Keratinocyte (primary cell): ENCODE results near the gene LIN52. TPM values are rescaled to one million over a fixed set of nuclear protein-coding genes. Genes with fewer than 3 reads are reported as not detected.

ENCODE experiments used
- DNase-seq: peaks from one replicate; pipeline ENCODE4 v3.0.0-alpha.2; 2011; ENCODE audit warnings: low read depth, missing footprints, low spot score
- FAIRE-seq: peaks from 2 replicates; lab custom pipeline; 2011; peaks lifted over from hg19 to GRCh38; lab: Jason Lieb, UNC
- H2AFZ ChIP-seq: 2 replicates; pipeline ENCODE4 v1.6.0; 2012; ENCODE audit warnings: low read length, control low read depth, inconsistent platforms; ENCODE audit not compliant: control insufficient read depth
- H3K27ac ChIP-seq: 2 replicates; pipeline ENCODE4 v1.5.1; 2011; ENCODE audit warnings: low read length; ENCODE audit not compliant: control insufficient read depth, insufficient read depth
- H3K27me3 ChIP-seq: 3 replicates; pipeline ENCODE4 v1.6.0; 2011; ENCODE audit warnings: low read length; ENCODE audit not compliant: control insufficient read depth, insufficient read depth; ENCODE audit errors: extremely low read depth
- H3K36me3 ChIP-seq, 2 experiments: 2 replicates in 1 of 2; 3 replicates in 1 of 2; pipeline ENCODE4 v1.5.1; 2011; ENCODE audit warnings: low read length in 2 of 2, mild to moderate bottlenecking in 1 of 2; ENCODE audit not compliant: control insufficient read depth in 2 of 2, insufficient read depth in 2 of 2; ENCODE audit errors: extremely low read depth in 1 of 2
- H3K4me1 ChIP-seq: 3 replicates; pipeline ENCODE4 v1.5.1; 2011; ENCODE audit warnings: low read length; ENCODE audit not compliant: control insufficient read depth, insufficient read depth; ENCODE audit errors: extremely low read depth
- H3K4me2 ChIP-seq: 3 replicates; pipeline ENCODE4 v1.6.0; 2011; ENCODE audit warnings: low read depth, low read length; ENCODE audit not compliant: control insufficient read depth, insufficient read depth; ENCODE audit errors: extremely low read depth
- H3K4me3 ChIP-seq, 3 experiments: fragments of 200-600 bp in 1 of 3; sonication (generic) in 1 of 3; 2 replicates in 2 of 3; 3 replicates in 1 of 3; pipeline ENCODE4 v1.5.1; 2011 to 2016; ENCODE audit warnings: low read length in 3 of 3, mild to moderate bottlenecking in 3 of 3, control low read depth in 2 of 3, inconsistent platforms in 1 of 3, low read depth in 1 of 3, mixed read lengths in 1 of 3, mixed run types in 1 of 3, moderate library complexity in 1 of 3; ENCODE audit not compliant: control insufficient read depth in 2 of 3, insufficient read depth in 2 of 3; ENCODE audit errors: extremely low read depth in 1 of 3
- H3K79me2 ChIP-seq: 2 replicates; pipeline ENCODE4 v1.6.0; 2012; ENCODE audit warnings: low read length; ENCODE audit not compliant: control insufficient read depth, insufficient read depth
- H3K9ac ChIP-seq: 3 replicates; pipeline ENCODE4 v1.6.0; 2011; ENCODE audit warnings: low read length; ENCODE audit not compliant: control insufficient read depth, insufficient read depth; ENCODE audit errors: extremely low read depth
- H3K9me1 ChIP-seq: 3 replicates; pipeline ENCODE4 v1.6.0; 2011; ENCODE audit warnings: low read length; ENCODE audit not compliant: control insufficient read depth, insufficient read depth; ENCODE audit errors: extremely low read depth
- H3K9me3 ChIP-seq: 2 replicates; pipeline ENCODE4 v1.5.1; 2012; ENCODE audit warnings: low read depth, low read length; ENCODE audit not compliant: control insufficient read depth
- H4K20me1 ChIP-seq: 3 replicates; pipeline ENCODE4 v1.6.0; 2011; ENCODE audit warnings: low read length; ENCODE audit not compliant: control insufficient read depth, insufficient read depth; ENCODE audit errors: extremely low read depth
- EZH2 ChIP-seq: IDR thresholded peaks from one replicate; pipeline ENCODE4 v1.6.1; 2012; ENCODE audit warnings: inconsistent platforms, mild to moderate bottlenecking, low read length, moderate library complexity
- dilution Hi-C: fragments of 300-500 bp; cut with MboI; formaldehyde crosslinking; loops from one replicate; pipeline ENCODE4 v1.7.0; 2020; ENCODE audit warnings: low sequenced_read_pairs; ENCODE audit not compliant: extremely low pct_ligation_motif_present
- polyA plus RNA-seq, 5 experiments: library from polyadenylated mRNA; depleted of rRNA in 3 of 5; stranded (reverse) in 3 of 5; stranded (forward) in 1 of 5; unstranded in 1 of 5; fragments of >200 nt; gene quantifications; 1 replicate in 1 of 5; 2 replicates in 3 of 5; 3 replicates in 1 of 5; pipeline versions ENCODE4 v1.2.1 to v1.2.3, GENCODE V29; 2011 to 2012; ENCODE audit warnings: missing spikeins in 2 of 5, low read depth in 1 of 5, low replicate concordance in 1 of 5
- TF ChIP-seq, protein P1 (sequence below), 3 experiments: IDR thresholded peaks in 1 of 3; conservative IDR thresholded peaks in 1 of 3; optimal IDR thresholded peaks in 1 of 3; 2 replicates in 2 of 3; 3 replicates in 1 of 3; pipeline versions ENCODE3 to v1.5.1; 2011; ENCODE audit warnings: low read length in 3 of 3, mild to moderate bottlenecking in 3 of 3, moderate library complexity in 2 of 3, control low read depth in 1 of 3, inconsistent platforms in 1 of 3; ENCODE audit not compliant: insufficient read depth in 2 of 3; ENCODE audit errors: extremely low read depth in 1 of 3

The LIN52 gene
- polyA plus RNA-seq, 1 donor (not counting 4 experiments of a cell fraction or from before 2014, with no cell fraction given): 6.8 TPM

DNA sequence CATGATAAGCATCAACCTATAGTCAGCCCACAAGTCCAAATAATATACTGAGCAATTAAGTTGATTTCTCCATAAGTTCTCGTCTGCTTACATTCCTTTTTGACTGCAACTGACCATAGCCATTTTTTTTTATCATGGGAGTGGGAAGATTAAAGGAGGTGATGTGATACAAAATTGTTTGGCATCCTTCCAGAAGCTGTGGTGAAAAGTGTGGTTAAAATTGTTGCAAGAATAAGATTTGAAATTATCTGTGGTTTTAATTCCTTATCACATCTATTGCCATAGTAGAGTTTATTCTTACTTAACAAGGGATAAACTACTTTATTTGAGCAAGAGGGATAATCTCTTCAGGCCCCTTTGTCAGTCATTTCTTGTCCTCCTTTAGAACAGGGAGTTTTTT, 50.7 kb downstream of the LIN52 start:
- H3K36me3 ChIP-seq: no peaks in the 10 kb centered on the region
- DNase-seq (no peak), FAIRE-seq (no peak)
- no peak overlapping the region for H3K4me3 ChIP-seq
- no peaks in the 10 kb centered on the region for H3K79me2 ChIP-seq
- H3K9me3 ChIP-seq: no peaks in the 10 kb centered on the region
- dilution Hi-C loops: no loop called here
- no peaks in the 10 kb centered on the region for H3K4me1 ChIP-seq
- no peak overlapping the region for H2AFZ ChIP-seq
- TF ChIP-seq, protein P1, sequence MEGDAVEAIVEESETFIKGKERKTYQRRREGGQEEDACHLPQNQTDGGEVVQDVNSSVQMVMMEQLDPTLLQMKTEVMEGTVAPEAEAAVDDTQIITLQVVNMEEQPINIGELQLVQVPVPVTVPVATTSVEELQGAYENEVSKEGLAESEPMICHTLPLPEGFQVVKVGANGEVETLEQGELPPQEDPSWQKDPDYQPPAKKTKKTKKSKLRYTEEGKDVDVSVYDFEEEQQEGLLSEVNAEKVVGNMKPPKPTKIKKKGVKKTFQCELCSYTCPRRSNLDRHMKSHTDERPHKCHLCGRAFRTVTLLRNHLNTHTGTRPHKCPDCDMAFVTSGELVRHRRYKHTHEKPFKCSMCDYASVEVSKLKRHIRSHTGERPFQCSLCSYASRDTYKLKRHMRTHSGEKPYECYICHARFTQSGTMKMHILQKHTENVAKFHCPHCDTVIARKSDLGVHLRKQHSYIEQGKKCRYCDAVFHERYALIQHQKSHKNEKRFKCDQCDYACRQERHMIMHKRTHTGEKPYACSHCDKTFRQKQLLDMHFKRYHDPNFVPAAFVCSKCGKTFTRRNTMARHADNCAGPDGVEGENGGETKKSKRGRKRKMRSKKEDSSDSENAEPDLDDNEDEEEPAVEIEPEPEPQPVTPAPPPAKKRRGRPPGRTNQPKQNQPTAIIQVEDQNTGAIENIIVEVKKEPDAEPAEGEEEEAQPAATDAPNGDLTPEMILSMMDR (optimal IDR thresholded peaks at IDR 0.05 in 1 of 3, IDR thresholded peaks at IDR 0.05 in 1 of 3, conservative IDR thresholded peaks at IDR 0.05 in 1 of 3; ENCODE audit: extremely low read depth in 1 of 3, insufficient read depth in 2 of 3, low read length in 3 of 3): no peak
- no peak for TF ChIP-seq EZH2
- H3K27ac ChIP-seq: no peak overlapping the region
- H3K9ac ChIP-seq: no peak overlapping the region
- H4K20me1 ChIP-seq: no peaks in the 10 kb centered on the region
- no peaks in the 10 kb centered on the region for H3K27me3 ChIP-seq
- H3K4me2 ChIP-seq: no peak overlapping the region
- no peaks in the 10 kb centered on the region for H3K9me1 ChIP-seq

DNA sequence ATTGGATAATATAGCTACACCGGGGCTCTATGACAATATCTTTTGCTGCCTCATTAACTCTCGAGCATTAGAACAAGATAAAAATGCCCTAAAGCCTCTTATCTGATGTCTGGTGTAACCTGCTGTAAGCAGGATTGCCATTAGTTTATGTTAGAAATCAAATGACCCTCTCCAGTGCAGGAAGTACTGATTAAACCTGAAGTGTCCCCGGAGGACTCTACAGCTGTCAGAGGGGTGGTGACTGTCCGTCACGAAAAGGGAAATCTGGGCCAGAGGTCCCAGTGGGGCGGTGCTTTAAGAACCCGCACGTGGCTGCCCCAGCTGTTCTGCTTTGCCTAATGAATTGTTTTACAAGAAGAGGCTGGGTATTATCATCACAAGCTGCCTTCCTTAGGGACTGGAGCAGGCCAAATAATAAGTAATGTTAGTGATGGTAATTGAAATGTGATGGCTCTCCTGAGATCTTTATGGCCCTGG, 55.7 kb downstream of the LIN52 start:
- H3K4me1 ChIP-seq: no peaks in the 10 kb centered on the region
- H3K9ac ChIP-seq: no peak overlapping the region
- H3K4me2 ChIP-seq: no peak overlapping the region
- H2AFZ ChIP-seq: no peak overlapping the region
- FAIRE-seq (no peak), DNase-seq (no peak)
- H3K27me3 ChIP-seq: no peaks in the 10 kb centered on the region
- no peaks in the 10 kb centered on the region for H4K20me1 ChIP-seq
- dilution Hi-C loops: no loop called here
- H3K79me2 ChIP-seq: no peaks in the 10 kb centered on the region
- H3K9me3 ChIP-seq: no peaks in the 10 kb centered on the region
- H3K4me3 ChIP-seq: no peak overlapping the region
- TF ChIP-seq, protein P1 (optimal IDR thresholded peaks at IDR 0.05 in 1 of 3, IDR thresholded peaks at IDR 0.05 in 1 of 3, conservative IDR thresholded peaks at IDR 0.05 in 1 of 3; ENCODE audit: extremely low read depth in 1 of 3, insufficient read depth in 2 of 3, low read length in 3 of 3): no peak
- no peak for TF ChIP-seq EZH2
- H3K36me3 ChIP-seq: no peaks in the 10 kb centered on the region
- no peak overlapping the region for H3K27ac ChIP-seq
- H3K9me1 ChIP-seq: no peaks in the 10 kb centered on the region
